ENCODE data around the gene APOA4. TPM values are rescaled to one million over a fixed set of nuclear protein-coding genes. Genes with fewer than 3 reads are reported as not detected.

APOA4 gene
- total RNA-seq, 1 donor from 2014 or later: not detected

- intact Hi-C loops (cut with micrococcal nuclease): no loop called here
- TF ChIP-seq, protein P1, sequence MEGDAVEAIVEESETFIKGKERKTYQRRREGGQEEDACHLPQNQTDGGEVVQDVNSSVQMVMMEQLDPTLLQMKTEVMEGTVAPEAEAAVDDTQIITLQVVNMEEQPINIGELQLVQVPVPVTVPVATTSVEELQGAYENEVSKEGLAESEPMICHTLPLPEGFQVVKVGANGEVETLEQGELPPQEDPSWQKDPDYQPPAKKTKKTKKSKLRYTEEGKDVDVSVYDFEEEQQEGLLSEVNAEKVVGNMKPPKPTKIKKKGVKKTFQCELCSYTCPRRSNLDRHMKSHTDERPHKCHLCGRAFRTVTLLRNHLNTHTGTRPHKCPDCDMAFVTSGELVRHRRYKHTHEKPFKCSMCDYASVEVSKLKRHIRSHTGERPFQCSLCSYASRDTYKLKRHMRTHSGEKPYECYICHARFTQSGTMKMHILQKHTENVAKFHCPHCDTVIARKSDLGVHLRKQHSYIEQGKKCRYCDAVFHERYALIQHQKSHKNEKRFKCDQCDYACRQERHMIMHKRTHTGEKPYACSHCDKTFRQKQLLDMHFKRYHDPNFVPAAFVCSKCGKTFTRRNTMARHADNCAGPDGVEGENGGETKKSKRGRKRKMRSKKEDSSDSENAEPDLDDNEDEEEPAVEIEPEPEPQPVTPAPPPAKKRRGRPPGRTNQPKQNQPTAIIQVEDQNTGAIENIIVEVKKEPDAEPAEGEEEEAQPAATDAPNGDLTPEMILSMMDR (IDR thresholded peaks at IDR 0.05; ENCODE audit: borderline replicate concordance): no peak
- peaks cover 39% of the 10 kb centered on the region for H3K4me1 ChIP-seq
Measured at GRCh38 chr11:116772443-116773202, 50.5 kb downstream of the APOA4 start, which contains the start of gene BUD13. BUD13 (minus strand) TSS chr11:116772987; CDS start chr11:116772964, 23 bp downstream.

GRCh38 chr11:116771935-116772334 lies 51.2 kb downstream of the APOA4 start:
- Histone ChIP-seq H3K27me3 (ENCODE audit: low read depth) (no peaks in the 10 kb centered on the region), H3K36me3 (peaks cover 18% of the 10 kb centered on the region), H3K4me1 (peaks cover 39% of the 10 kb centered on the region), H3K27ac (replicated peaks) (peak overlapping the region; percentile 94), H3K9me3 (replicated peaks) (no peaks in the 10 kb centered on the region), H3K4me3 (peak overlapping the region; percentile 94)
- TF ChIP-seq, protein P1 (IDR thresholded peaks at IDR 0.05; ENCODE audit: borderline replicate concordance): no peak
- intact Hi-C loops (cut with micrococcal nuclease): no loop called here
- DNase-seq: no peak

More at GRCh38 chr11:116772443-116773202, 50.5 kb downstream of the APOA4 start, which contains the start of gene BUD13:
- Histone ChIP-seq H3K27ac (replicated peaks) (peak within 1 kb of the TSS; percentile 94), H3K27me3 (ENCODE audit: low read depth) (no peaks in the 10 kb centered on the region), H3K36me3 (peaks cover 22% of the 10 kb centered on the region), H3K9me3 (replicated peaks) (no peaks in the 10 kb centered on the region), H3K4me3 (peak within 1 kb of the TSS; percentile 94)
- peak; percentile 93 for DNase-seq

Other genes starting within 250 kb of the APOA4 start
- 7.1 TPM for gene BUD13, start 50.3 kb downstream of the APOA4 start, total RNA-seq
- 26.4 TPM for gene ZPR1, start 35.3 kb downstream of the APOA4 start, total RNA-seq
- not detected for gene APOA5, start 31.4 kb downstream of the APOA4 start, total RNA-seq
- not detected for gene APOC3, start 6.6 kb upstream of the APOA4 start, total RNA-seq
- 62.6 TPM for gene APOA1, start 14.3 kb upstream of the APOA4 start, total RNA-seq